H1 (cell line): ENCODE results near the gene LAG3. TPM values are rescaled to one million over a fixed set of nuclear protein-coding genes. Genes with fewer than 3 reads are reported as not detected.

Experiments used
- CTBP2 ChIP-seq: IDR thresholded peaks from 2 replicates; pipeline ENCODE4 v1.7.0; 2011; ENCODE audit warnings: borderline replicate concordance, mild to moderate bottlenecking, moderate library complexity, mixed read lengths, low read length; ENCODE audit not compliant: insufficient read depth, insufficient read length
- KDM4A ChIP-seq: IDR thresholded peaks from one replicate; pipeline ENCODE4 v1.7.1; 2012; ENCODE audit warnings: low read depth, mild to moderate bottlenecking, moderate library complexity, low read length, inconsistent platforms; ENCODE audit not compliant: severe bottlenecking
- POU5F1 ChIP-seq: IDR thresholded peaks from 2 replicates; pipeline ENCODE4 v1.6.1; 2011; ENCODE audit warnings: low read depth, mild to moderate bottlenecking, low read length, moderate library complexity
- RBBP5 ChIP-seq: IDR thresholded peaks from 2 replicates; pipeline ENCODE4 v1.7.1; 2012; ENCODE audit warnings: low read depth, mild to moderate bottlenecking, inconsistent platforms, low read length, moderate library complexity, borderline replicate concordance
- SP4 ChIP-seq: IDR thresholded peaks from 2 replicates; pipeline ENCODE4 v1.6.1; 2012; ENCODE audit warnings: low read length, inconsistent platforms
- TAF1 ChIP-seq: IDR thresholded peaks from 2 replicates; pipeline ENCODE4 v1.6.1; 2011; ENCODE audit warnings: mild to moderate bottlenecking, low read depth, low read length
- TCF12 ChIP-seq: IDR thresholded peaks from 2 replicates; pipeline ENCODE4 v1.6.1; 2011; ENCODE audit warnings: low read depth, mild to moderate bottlenecking, low read length
- YY1 ChIP-seq: IDR thresholded peaks from 2 replicates; pipeline ENCODE4 v1.6.1; 2011; ENCODE audit warnings: low read depth, mild to moderate bottlenecking, low read length
- polyA plus RNA-seq, 7 experiments: library from polyadenylated mRNA; depleted of rRNA in 3 of 7; stranded (reverse) in 5 of 7; unstranded in 2 of 7; fragments of >200 nt in 5 of 7; fragments of 200-250 nt in 2 of 7; gene quantifications; 1 replicate in 5 of 7; 2 replicates in 1 of 7; 4 replicates in 1 of 7; pipeline versions ENCODE4 v1.2.1 to v1.2.3, GENCODE V29; 2011 to 2013; ENCODE audit warnings: missing spikeins in 2 of 7, mixed read lengths in 2 of 7
- total RNA-seq: library from RNA; stranded (reverse); fragmentation: NEBNext Ultra II Directional; extraction: Animal tissue kit (Norgen Biotek cat#: 25700); gene quantifications from 2 replicates; pipeline ENCODE4 v1.2.1, GENCODE V29; 2021

LAG3 gene
- total and polyA plus RNA-seq, 2 of the 8 experiments (the other 6 are each of a cell fraction or from before 2014, with no cell fraction given): 1.1 to 3.1 TPM

GRCh38 chr12:6773590-6774351, 1.5 kb downstream of the LAG3 start (continued):
- 0 out of 2 replicates have a peak, but pooled peaks have one; percentile 52 for TF ChIP-seq RBBP5
- TF ChIP-seq KDM4A: peak; percentile 59
- 0 out of 2 replicates have a peak, but pooled peaks have one; percentile 21 for TF ChIP-seq YY1
- no peak for TF ChIP-seq TAF1
- TF ChIP-seq POU5F1: no peak
- TF ChIP-seq SP4: no peak
- no peak for TF ChIP-seq CTBP2
- TF ChIP-seq TCF12: no peak
